ENCODE measurements around the gene ARHGAP32.
"Not testable (repeated sequence)": the region's sequence is repeated elsewhere in the genome, so short reads cannot be mapped to it uniquely, and the experiment has no call there.

Gene ARHGAP32

GRCh38 chr11:129041611-129042018 is 150.5 kb downstream of the ARHGAP32 start:
- in situ Hi-C loops (cut with MboI; ENCODE audit: low sequenced_read_pairs) = no loop called here

GRCh38 chr11:129040934-129041333 is 151.2 kb downstream of the ARHGAP32 start:
- in situ Hi-C loops (cut with MboI; ENCODE audit: low sequenced_read_pairs) = no loop called here

GRCh38 chr11:129035244-129035643 is 156.9 kb downstream of the ARHGAP32 start:
- in situ Hi-C loops (cut with MboI; ENCODE audit: low sequenced_read_pairs) = no loop called here

- in situ Hi-C loops (cut with MboI; ENCODE audit: low sequenced_read_pairs) = no loop called here
Observed at GRCh38 chr11:129034001-129034400, 158.1 kb downstream of the ARHGAP32 start.

- in situ Hi-C loops (cut with MboI; ENCODE audit: low sequenced_read_pairs) = no loop called here
Observed at GRCh38 chr11:129023968-129024676, 168.0 kb downstream of the ARHGAP32 start.

GRCh38 chr11:129021295-129021694 is 170.8 kb downstream of the ARHGAP32 start:
- in situ Hi-C loops (cut with MboI; ENCODE audit: low sequenced_read_pairs) = no loop called here

- in situ Hi-C loops (cut with MboI; ENCODE audit: low sequenced_read_pairs) = no loop called here
Observed at GRCh38 chr11:129018991-129019390, 173.1 kb downstream of the ARHGAP32 start.

GRCh38 chr11:129018126-129018525 is 174.0 kb downstream of the ARHGAP32 start:
- in situ Hi-C loops (cut with MboI; ENCODE audit: low sequenced_read_pairs) = no loop called here

- in situ Hi-C loops (cut with MboI; ENCODE audit: low sequenced_read_pairs) = no loop called here
Observed at GRCh38 chr11:129013737-129014475, 178.2 kb downstream of the ARHGAP32 start.

GRCh38 chr11:129012880-129013279 is 179.2 kb downstream of the ARHGAP32 start:
- in situ Hi-C loops (cut with MboI; ENCODE audit: low sequenced_read_pairs) = no loop called here

GRCh38 chr11:129006161-129006560 is 186.0 kb downstream of the ARHGAP32 start:
- in situ Hi-C loops (cut with MboI; ENCODE audit: low sequenced_read_pairs) = no loop called here

GRCh38 chr11:128999165-128999564 is 193.0 kb downstream of the ARHGAP32 start:
- in situ Hi-C loops (cut with MboI; ENCODE audit: low sequenced_read_pairs) = not testable (repeated sequence)

GRCh38 chr11:128988242-128988970 is 203.7 kb downstream of the ARHGAP32 start:
- in situ Hi-C loops (cut with MboI; ENCODE audit: low sequenced_read_pairs) = no loop called here

GRCh38 chr11:128985880-128986279 is 206.2 kb downstream of the ARHGAP32 start:
- in situ Hi-C loops (cut with MboI; ENCODE audit: low sequenced_read_pairs) = no loop called here

GRCh38 chr11:128983023-128983422 is 209.1 kb downstream of the ARHGAP32 start:
- in situ Hi-C loops (cut with MboI; ENCODE audit: low sequenced_read_pairs) = no loop called here

GRCh38 chr11:128981254-128981653 is 210.9 kb downstream of the ARHGAP32 start:
- in situ Hi-C loops (cut with MboI; ENCODE audit: low sequenced_read_pairs) = no loop called here

GRCh38 chr11:128970598-128971190 is 221.4 kb downstream of the ARHGAP32 start:
- in situ Hi-C loops (cut with MboI; ENCODE audit: low sequenced_read_pairs) = no loop called here

- in situ Hi-C loops (cut with MboI; ENCODE audit: low sequenced_read_pairs) = no loop called here
Observed at GRCh38 chr11:128968916-128969315, 223.2 kb downstream of the ARHGAP32 start.

- in situ Hi-C loops (cut with MboI; ENCODE audit: low sequenced_read_pairs) = no loop called here
Observed at GRCh38 chr11:128967578-128967977, 224.5 kb downstream of the ARHGAP32 start.

- in situ Hi-C loops (cut with MboI; ENCODE audit: low sequenced_read_pairs) = no loop called here
Observed at GRCh38 chr11:128965485-128965884, 226.6 kb downstream of the ARHGAP32 start.

- in situ Hi-C loops (cut with MboI; ENCODE audit: low sequenced_read_pairs) = no loop called here
Observed at GRCh38 chr11:128964463-128964930, 227.6 kb downstream of the ARHGAP32 start.
